Measurements from ENCODE around the gene HGF.
"Not testable (repeated sequence)": the region's sequence is repeated elsewhere in the genome, so short reads cannot be mapped to it uniquely, and the experiment has no call there.

HGF gene

GRCh38 chr7:81776161-81776560, 6.3 kb upstream of the HGF start:
- no peak for DNase-seq

DNA sequence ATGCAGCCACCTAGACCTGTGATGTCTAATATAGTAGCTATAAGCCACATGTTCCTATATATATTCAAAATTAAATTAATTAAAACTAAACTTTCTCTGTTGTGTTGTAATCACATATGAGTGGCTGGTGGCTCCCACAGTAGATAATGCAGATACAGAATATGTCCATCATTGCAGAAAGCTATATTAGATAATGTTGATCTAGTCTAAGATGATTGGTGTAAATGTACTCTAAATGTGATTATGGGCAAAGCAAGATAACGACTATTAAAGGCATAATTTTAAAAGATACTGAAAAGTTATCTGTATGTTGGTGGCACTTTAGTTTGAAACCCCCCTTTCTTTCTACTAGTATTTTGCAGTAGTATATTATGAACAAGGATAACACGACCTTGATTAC, 5.7 kb upstream of the HGF start:
- no peak for DNase-seq

DNA sequence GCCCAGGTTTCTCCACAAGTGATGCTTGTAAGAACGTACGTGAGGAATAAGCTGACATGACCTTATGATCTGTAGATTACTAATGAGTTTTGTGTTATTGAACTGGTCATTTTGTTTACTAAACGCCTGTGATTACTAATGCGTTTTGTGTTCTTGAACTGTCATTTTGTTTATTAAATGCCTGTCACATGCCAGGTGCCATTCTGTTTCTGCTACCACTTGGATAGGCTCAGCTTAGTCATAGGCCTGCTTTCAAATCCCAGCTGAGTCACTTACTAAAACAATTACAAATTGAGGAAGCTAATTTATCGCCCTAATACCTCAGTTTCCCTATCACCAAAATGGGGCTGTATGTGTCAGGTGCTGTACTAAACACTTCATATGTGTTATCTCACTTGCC, 4.7 kb upstream of the HGF start:
- no peak for DNase-seq

DNA sequence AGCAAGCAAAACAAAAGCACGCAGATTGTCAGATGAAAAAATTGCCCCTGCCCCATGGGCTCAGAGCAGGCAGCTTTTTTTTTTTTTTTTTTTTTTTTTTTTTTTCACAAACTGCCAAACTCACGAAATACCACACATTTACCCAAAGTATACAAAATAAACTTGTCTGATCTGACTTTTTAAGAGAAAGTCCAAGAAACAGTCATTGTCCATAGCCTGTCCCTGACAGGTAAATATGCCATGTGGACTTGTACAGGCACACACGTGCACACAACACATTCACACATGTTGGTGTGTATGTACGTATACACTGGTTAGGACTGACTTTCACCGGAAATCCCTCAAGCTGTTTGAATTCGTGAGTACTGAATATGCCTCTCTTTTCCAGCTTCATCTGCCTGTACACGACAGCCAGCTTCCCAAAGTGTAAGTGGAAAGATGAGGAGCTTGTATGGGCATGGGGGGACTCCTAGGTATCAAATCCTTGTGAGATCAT, 929 bp upstream of the HGF start:
- DNase-seq: no peak

DNA sequence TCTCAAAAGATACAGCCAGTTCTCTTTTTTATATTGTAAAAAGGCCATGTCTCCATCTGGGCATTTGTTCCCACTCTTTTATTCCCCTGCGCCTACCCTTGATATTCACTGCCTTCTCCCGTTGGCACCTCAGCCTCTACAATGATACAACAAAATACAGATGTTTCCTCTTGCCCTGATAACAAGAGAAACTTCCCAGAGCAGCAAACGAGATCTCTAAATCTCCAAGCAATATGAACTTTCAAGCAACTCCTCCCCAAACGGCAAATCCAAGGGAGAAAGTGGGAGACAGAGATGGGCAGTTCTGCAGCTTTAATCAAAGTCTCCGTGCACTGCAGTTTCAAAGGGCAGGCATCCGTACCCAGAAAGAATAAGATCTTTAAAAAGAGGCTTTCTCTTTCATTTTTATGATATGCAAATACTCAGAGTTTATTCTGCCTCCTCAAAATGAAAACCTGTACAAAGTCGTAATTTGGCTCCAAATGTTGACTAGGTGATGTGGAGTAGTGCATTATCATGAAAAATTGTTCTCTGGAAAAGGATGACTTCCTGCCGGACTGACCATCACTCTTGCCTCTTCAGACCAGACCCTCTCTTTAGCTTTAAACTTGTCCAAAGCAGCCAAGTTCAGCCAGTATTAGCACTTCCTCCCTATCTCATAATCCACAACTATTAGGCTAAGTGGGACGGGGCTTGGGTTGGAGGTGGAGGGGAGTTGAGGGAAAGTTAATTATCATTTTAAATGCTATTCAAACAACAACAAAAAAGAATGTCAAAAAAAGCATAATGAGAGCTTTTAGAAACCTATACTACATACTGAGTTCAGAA, 682 bp downstream of the HGF start:
- no peak for DNase-seq

- no peak for DNase-seq
Observed at GRCh38 chr7:81767926-81768325, 1.9 kb downstream of the HGF start.

GRCh38 chr7:81761821-81762220, 8.0 kb downstream of the HGF start:
- DNase-seq: no peak

GRCh38 chr7:81761031-81761430, 8.8 kb downstream of the HGF start:
- DNase-seq: no peak

- no peak for DNase-seq
Observed at GRCh38 chr7:81754918-81755696, 14.7 kb downstream of the HGF start.

GRCh38 chr7:81753392-81753791, 16.5 kb downstream of the HGF start:
- no peak for DNase-seq

DNA sequence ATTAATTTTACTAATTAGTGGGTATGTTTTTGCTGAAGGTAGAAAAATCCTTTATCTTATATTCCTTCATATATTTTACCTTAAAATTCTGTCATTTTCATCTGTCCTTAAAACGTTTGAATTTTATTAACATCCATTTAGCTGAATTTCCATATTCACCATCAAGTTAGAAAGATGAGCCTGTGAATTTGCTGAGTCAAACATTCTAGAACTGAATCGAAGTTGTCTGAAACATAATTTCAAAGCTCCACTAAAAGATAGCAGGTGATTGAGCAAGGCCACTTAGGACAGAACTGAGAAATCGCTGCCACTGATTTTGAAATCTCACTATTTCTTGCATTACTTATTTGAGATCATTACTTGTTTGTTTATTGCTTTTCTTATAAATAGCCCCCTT, 17.5 kb downstream of the HGF start:
- DNase-seq: no peak

- no peak for DNase-seq
Observed at GRCh38 chr7:81751619-81752317, 18.1 kb downstream of the HGF start.

- DNase-seq: no peak
Observed at GRCh38 chr7:81745637-81746036, 24.2 kb downstream of the HGF start.

GRCh38 chr7:81744389-81744788, 25.5 kb downstream of the HGF start:
- DNase-seq: no peak

DNA sequence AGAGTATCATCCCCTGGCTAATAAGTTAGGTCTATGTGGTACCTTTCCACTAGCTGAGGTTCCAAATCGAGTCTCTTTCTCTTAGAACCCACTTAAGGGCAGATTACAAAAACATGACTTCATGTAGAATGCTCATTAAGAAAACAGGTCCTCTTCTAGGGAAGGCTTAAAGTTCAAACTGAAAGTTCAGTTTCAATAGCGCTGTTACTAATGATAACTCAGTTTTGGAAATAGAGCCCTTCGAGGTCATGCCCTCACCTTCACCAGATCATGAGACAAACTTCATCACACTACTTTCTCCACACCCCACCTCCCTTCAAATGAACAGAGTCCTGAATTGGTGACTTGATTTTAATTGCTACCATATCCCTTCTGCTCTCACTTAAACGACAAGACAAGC, 26.2 kb downstream of the HGF start:
- DNase-seq: no peak

- no peak for DNase-seq
Observed at GRCh38 chr7:81743201-81743600, 26.6 kb downstream of the HGF start.

- no peak for DNase-seq
Observed at GRCh38 chr7:81740403-81740802, 29.4 kb downstream of the HGF start.

DNA sequence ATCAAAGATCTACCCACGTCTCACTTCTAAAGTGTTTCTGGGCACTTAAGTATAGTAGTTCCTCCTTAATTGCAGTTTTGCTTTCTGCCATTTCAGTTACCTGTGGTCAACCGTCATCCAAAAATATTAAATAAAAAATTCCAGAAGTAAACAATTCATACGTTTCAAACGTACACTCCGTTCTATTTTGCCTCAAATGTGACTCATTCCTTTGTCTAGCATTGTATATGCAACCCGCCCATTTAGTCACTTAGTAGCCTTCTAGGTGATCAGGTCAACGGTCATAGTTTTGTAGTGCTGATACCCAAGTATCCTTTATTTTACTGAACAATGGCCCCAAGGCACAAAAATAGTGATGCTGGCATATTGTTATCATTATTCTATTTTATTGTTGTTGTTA, 33.8 kb downstream of the HGF start:
- no peak for DNase-seq

- no peak for DNase-seq
Observed at GRCh38 chr7:81725812-81726127, 44.1 kb downstream of the HGF start.

DNA sequence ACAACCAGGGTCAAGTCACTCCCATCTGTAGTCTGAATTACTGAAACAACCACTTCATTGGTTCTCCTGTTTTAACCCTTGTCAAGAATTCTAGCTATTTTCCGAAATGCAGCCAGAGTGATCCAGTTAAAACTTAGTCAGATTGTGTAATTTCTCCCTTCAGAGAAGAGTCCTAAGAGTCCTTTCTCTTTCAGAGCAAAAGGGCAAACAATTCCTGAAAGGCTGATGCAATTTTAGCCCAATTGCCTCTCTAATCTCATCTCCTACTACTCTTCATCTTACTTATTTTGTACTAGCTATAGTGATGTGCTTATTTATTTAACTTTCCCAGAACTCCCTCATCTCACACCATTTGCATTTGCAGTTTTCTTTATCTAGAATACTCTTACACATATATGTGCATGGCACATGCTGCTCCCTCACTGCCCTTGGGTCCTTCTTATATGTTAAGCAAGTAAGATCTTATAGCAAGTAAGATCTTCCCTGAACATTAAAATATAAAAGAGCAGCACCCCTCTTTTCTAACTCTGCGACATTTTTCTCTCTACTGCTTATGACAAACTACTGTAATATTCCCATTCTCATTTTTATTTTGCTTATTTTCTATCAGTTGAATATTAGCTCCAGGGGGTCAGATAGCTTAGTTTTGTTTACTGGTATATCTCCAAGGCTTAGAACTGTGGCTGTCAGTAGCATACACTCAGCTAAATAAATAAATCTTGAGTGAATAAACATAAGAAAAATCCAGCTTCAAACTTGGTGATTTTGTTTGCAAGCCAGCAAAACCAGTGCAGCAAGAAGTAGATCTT, 44.6 kb downstream of the HGF start:
- no peak for DNase-seq

DNA sequence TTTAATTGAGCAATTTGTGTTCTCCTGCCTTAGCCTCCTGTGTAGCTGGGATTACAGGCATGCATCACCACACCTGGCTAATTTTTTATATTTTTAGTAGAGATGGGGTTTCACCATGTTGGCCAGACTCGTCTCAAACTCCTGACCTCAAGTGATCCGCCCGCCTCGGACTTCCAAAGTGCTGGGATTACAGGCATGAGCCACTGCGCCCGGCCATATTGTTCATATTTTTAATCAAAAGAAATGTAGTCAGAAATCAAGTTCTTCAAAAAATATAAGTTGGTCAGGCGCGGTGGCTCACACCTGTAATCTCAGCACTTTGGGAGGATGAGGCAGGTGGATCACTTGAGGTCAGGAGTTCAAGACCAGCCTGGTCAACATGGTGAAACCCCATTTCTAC, 47.6 kb downstream of the HGF start:
- DNase-seq: not testable (repeated sequence)

- no peak for DNase-seq
Observed at GRCh38 chr7:81721437-81721836, 48.4 kb downstream of the HGF start.
